Measurements from ENCODE around the gene UBA1.

DNA sequence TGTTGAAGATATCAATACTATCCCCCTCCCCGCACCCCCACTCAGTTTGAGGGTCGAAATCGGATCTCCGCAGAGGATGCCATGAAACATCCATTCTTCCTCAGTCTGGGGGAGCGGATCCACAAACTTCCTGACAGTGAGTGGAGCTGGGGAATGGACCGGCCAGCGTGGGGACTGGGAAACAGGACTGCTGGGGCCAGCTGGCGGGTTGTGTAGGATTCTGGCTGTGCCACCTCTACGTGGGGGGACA is 33.6 kb downstream of the UBA1 start:
- TF ChIP-seq, protein P1, sequence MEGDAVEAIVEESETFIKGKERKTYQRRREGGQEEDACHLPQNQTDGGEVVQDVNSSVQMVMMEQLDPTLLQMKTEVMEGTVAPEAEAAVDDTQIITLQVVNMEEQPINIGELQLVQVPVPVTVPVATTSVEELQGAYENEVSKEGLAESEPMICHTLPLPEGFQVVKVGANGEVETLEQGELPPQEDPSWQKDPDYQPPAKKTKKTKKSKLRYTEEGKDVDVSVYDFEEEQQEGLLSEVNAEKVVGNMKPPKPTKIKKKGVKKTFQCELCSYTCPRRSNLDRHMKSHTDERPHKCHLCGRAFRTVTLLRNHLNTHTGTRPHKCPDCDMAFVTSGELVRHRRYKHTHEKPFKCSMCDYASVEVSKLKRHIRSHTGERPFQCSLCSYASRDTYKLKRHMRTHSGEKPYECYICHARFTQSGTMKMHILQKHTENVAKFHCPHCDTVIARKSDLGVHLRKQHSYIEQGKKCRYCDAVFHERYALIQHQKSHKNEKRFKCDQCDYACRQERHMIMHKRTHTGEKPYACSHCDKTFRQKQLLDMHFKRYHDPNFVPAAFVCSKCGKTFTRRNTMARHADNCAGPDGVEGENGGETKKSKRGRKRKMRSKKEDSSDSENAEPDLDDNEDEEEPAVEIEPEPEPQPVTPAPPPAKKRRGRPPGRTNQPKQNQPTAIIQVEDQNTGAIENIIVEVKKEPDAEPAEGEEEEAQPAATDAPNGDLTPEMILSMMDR (IDR thresholded peaks at IDR 0.05) = no peak
- TF ChIP-seq POLR2A (IDR thresholded peaks at IDR 0.05) (no peak), EP300 (IDR thresholded peaks at IDR 0.05; ENCODE audit: low read depth) (no peak), POLR2AphosphoS5 (IDR thresholded peaks at IDR 0.05) (no peak)
